Measurements from ENCODE around the gene PRKCB.

GRCh38 chr16:24234737-24235136 is 399.0 kb downstream of the PRKCB start:
- TF ChIP-seq CTCF (IDR thresholded peaks at IDR 0.05), result no peak
- TF ChIP-seq POLR2A (IDR thresholded peaks at IDR 0.05), result no peak
